Activated T-helper 1 cell treated with anti-CD3 and anti-CD28 coated beads, Interleukin-2, amount 50 U/mL, for 16 hours (primary cell): ENCODE results near the gene SVIL.

Experiments
- DNase-seq, 2 donors: peaks; one replicate each; pipeline ENCODE4 v3.0.0-alpha.2; 2020; ENCODE audit warnings: low read depth in 1 of 2, low spot score in 1 of 2

Gene SVIL

DNA sequence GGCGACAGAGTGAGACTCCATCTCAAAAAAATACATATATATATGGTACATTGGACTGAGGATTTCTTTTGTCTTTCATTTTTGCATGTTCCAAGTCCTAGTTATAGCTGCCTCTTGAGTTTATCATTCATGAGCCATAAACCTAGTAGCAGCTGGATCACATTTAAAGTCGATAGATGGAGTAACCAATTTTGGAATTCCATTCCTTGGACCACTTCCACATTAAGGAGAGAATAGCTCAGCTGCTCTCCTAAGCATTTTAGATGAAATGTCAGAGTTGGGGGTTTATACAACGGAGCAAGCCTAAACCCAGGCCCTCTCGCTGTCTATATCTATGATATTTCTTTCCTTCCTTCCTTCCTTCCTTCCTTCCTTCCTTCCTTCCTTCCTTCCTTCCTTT lies 204.7 kb downstream of the SVIL start:
- DNase-seq = no peak

DNA sequence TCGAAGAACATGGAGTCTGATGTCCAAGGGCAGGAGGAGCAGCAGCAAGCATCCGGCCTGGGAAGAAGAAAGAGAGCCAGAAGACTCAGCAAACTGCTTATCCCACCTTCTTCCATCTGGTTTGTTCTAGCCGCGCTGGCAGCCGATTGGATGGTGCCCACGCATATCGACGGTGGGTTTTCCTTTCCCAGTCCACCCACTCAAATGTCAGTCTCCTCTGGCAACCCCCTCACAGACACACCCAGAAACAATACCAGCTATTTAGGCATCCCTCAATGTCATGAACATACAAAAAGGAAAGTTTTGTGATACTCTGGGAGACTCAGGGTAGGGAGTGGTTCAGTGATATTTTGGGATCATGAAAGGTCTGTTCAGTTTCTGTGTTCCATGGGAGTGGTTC lies 206.3 kb downstream of the SVIL start:
- DNase-seq = no peak

DNA sequence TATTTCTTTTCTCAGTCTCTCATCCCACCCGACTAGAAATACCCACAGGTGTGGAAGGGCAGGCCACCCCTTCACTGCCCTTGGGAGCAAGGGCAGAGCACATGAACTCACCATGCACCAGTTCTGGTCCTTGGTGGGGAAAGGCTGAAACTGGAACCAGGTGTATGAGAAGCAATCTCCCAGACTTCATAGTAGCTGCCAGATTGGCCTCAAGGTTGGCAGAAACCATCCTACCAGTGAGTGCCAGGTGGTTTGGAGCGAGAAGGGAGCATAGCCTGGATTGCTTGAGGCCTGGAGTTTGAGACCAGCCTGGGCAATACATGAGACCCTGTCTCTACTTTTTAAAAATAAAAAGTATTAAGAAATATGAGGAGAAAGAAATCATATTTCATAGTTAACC lies 207.1 kb downstream of the SVIL start:
- DNase-seq = no peak

DNA sequence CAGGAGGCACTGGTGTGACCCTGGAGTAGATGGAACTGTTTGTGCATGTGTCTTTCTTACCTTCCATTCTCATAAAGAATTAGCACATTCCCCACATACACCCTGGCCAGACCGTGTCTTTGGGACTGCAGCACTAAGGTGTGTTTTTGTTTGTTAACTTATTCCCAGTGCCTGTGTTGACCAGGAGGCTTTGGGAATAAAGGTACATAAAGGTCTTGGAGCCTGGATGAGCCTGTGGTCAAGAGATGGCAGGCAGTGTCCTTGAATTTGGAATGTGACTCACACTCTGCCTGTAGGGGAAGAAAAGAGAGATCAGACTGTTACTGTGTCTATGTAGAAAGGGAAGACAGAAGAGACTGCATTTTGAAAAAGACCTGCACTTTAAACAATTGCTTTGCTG lies 208.4 kb downstream of the SVIL start:
- no peak for DNase-seq

DNA sequence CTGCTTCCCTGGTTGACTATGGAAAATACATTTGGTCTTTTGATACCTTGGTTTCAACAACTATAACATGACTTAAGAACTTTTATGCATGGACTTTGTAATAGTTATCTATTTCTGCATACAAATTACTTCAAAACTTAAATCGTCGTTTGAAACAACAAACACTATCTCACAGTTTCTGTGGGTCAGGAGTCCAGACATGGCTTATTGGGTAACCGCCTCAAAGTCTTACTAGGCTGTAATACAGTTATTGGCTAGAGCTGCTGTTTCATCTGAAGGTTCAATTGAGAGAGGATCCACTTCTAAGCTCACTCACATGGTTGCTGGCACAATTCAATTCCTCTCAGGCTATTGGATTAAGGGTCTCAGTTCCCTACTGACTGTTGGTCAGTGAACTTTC lies 210.8 kb downstream of the SVIL start:
- DNase-seq = no peak

DNA sequence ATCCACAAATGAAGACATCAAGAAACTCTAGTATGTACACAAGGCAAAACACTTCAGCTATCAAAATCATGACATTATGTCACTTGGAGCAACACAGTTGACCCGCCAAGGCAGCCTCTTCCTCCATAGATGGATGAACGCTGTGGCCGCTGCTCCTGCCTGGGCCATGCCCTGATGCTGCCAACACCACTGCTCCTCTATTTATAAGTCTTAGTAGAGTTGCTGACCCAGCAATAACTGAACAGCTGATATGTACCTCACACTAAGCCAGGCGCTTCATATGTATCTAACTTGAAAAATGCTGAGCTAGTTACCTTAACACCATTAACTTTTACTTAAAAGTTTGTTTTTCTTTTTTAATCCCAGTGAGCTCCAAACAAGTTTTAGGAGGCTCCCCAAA lies 214.0 kb downstream of the SVIL start:
- no peak for DNase-seq

DNA sequence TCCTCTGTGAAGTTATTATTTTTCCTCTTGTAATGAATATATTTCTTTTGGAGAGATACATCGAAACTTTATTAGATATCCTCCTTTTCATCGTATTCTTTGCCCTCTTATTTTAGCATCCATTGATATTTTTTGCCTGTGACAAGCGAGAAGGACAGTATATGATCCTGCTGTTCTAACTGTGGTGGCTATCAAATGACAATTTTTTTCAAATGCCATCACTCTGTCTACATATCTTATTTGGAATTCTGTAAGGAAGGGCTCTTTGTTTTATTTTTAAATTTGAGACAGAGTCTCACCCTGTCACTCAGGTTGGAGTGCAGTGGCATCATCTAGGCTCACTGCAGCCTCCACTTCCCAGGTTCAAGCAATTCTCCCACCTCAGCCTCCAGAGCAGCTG lies 217.4 kb downstream of the SVIL start:
- no peak for DNase-seq

DNA sequence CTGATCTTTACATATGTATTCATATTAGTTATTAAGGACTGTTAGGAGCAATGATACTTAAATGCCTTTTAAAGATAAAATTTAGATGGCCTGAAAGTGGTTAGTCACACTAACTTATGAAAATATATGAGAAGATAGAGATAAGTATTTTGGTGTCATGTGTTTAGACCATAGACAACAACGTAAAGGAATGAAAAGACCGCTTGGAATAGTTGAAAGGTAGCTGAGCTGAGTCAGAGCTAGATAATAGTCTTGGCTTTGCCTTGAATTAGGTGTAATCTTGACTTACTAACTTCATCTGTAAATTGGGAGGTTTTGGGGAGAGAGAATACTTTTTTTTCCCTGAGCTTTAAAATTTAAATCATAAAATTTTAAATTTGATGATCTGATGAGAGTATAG lies 218.9 kb downstream of the SVIL start:
- DNase-seq = no peak

DNA sequence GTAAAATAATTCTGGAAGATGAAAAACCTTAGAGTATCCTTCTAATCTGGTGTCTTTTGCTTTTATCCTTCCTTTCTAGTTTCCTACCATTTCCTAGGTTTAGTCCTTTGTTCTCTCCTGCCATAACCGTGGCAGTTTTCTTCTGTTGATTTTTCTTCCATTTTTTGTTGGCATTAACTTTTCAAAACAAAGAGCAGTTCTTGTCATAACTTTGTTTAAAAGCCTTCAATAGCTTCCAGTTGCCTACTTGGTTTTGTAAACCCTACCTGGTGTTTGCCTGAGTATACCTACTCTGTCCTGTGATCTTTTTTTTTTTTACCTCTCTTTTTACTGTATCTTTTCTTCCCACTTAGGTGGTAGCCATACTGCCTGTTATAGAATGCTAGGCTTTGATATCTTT lies 220.3 kb downstream of the SVIL start:
- DNase-seq = no peak

DNA sequence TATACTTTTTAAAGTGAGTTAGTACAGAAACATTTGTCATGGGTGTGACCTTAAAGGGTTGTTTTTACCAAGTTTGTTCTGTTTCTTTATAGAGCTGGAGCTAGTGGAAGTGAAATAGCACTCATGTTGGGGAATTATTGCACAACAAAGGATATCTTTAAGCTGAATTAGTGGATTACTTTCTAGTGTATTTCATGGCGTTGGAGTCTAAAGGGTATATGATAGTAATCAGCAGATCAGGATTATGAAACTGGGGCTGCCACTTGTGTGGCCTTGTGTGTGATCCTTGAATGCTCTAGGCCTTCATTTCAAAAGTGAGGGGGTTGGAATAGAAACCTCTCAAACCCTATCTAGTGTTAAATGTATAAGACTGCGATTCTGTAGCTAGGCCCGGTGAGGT lies 222.3 kb downstream of the SVIL start:
- DNase-seq = no peak

DNA sequence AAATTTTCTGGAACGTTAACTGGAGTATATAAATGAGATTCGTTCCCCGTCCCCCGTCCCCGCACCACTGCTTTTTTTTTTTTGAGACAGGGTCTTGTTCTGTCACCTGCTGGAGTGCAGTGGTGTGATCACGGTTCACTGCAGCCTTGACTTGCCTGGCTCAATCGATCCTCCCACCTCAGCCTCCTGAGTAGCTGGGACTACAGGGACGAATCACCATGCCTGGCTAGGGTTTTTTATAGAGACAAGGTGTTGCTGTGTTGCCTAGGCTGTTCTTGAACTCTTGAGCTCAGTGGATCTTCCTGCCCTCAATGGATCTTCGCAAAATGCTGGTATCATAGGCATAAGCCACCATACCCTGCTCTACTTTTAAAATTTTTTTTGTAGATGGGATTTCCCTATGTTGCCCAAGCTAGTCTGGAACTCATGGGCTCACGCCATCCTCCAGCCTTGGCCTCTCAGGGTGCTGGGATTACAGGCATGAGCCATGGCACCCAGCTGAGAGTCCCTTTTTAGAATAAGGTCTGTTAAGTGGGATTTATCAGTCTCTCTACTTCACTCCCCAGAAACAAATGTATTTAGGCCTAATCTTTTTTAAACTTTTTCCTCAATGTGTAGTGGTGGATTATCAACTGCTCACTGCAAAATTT lies 223.0 kb downstream of the SVIL start:
- DNase-seq = no peak

DNA sequence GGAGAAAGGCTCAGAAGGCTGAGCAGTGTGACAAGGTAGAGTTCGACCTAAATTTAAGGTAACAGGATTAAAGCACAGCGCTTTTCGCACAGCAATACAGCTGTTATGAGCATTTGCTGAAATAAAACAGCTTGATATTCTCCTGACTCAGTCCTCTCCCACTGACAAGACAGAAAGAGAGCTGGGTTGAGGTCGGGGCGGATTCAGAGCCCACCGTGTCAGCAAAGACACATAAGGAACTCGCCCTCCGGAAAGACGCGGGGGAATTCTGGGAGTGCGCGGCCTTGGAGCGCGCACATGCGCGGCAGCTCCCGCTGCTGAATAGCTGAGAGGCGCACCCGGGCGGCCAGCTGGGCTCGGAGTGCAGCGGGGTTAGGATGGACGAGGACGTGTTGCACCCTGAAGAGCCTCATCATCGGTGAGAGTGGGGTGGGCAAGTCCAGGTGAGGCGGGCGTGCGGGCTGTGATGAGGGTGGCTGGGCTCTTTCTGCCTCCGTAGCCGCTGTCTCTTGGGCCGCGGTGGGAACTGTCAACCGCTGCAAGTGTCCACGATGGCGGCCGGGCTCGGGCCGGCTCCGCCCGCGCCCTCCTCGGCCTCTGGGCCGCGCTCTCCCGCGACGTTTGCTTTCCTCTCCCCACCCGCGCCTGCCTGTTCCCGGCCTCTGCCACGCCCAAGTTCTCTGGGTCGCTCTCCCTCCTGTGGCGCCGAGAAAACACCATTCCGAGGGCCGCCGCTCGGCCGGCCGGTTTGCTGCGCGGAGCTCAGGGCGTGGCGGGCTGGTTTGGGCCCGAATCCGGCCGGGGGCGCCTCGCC lies 225.3 kb downstream of the SVIL start:
- DNase-seq = peak in 1 of 2 donors; percentile 9

DNA sequence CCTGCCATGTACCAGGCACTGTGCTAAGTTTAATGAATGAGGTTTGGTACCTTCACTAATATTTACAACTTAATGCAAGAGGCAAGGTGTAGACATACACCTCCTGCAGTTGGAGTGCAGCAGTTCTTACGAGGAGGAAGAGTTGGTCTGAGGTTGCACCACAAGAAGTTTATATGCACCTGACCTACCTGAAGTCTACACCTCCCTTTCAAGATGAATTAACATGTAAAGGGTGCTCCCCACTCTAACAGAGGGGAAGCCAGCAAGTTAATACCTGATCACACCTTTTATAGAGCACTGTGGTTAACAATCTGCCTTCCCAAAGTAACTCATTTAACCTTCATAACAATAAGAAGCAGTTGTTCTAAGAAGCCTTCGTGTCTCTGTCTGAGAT lies 225.9 kb downstream of the SVIL start:
- no peak for DNase-seq
